SK-N-SH treated with all-trans-retinoic acid at 6 μM for 48 hours (cell line): ENCODE data around the gene FKBP6.

ENCODE experiments used
- ARNTL ChIP-seq: fragments of 450-650 bp; formaldehyde crosslinking; IDR thresholded peaks from 2 replicates; pipeline ENCODE4 v1.5.0; 2020; ENCODE audit warnings: low read depth, mild to moderate bottlenecking, moderate library complexity, borderline replicate concordance
- ZFP3 ChIP-seq: fragments of 250-450 bp; sonication (Bioruptor Pico); IDR thresholded peaks from 2 replicates; pipeline ENCODE4 v1.5.0; 2020; ENCODE audit warnings: mild to moderate bottlenecking, moderate library complexity

DNA sequence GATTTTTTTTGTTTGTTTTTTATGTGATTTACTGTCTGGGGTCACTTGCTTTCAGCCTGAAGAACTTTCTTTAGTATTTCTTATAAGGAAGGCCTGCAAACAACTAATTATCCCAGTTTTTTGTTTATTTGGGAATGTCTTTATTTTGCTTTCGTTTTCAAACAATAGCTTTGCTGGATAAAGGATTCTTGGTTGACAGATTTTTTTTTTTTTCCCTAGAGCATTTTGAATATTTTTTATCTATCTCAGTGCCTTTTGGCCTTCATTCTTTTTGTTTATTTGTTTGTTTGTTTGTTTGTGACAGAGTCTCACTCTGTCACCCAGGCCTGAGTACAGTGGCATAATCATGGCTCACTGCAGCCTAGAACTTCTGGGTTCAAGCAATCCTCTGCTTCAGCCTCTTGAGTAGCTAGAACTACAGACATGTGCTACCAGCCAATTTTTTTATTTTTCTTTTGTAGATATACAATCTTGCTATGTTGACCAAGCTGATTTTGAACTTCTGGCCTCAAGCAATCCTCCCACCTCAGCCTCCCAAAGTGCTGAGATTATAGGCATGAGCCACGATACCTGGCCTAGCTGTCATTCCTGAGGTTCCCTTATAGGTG is 59.4 kb downstream of the FKBP6 start:
- TF ChIP-seq ARNTL (CRISPR knock-in tag) (no peak), ZFP3 (CRISPR knock-in tag) (no peak)
